ENCODE data around the gene USE1. TPM values are rescaled to one million over a fixed set of nuclear protein-coding genes. Genes with fewer than 3 reads are reported as not detected.

Gene USE1
- polyA plus RNA-seq, 3 donors, result 21.6 to 33.7 (median 30.9) TPM

DNA sequence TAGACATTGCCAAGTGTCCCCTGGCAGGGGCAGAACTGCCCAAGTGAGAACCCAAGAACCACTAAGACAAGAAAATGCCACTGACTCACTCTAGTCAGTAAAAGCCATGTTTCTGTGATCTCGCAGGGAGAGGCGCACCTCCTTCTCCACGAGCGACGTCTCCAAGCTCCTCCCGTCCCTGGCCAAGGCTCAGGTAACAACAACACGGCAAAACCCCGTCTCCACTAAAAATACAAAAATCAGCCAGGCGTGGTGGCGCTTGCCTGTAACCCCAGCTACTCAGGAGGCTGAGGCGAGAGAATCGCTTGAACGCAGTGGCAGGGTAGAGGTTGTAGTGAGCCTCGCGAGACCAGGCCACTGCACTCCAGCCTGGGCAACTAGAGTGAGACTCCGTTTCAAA lies 17.5 kb upstream of the USE1 start:
- DNase-seq (ENCODE audit: extremely low read depth in 1 of 11, low read depth in 9 of 11, low spot score in 4 of 11), result no peak

DNA sequence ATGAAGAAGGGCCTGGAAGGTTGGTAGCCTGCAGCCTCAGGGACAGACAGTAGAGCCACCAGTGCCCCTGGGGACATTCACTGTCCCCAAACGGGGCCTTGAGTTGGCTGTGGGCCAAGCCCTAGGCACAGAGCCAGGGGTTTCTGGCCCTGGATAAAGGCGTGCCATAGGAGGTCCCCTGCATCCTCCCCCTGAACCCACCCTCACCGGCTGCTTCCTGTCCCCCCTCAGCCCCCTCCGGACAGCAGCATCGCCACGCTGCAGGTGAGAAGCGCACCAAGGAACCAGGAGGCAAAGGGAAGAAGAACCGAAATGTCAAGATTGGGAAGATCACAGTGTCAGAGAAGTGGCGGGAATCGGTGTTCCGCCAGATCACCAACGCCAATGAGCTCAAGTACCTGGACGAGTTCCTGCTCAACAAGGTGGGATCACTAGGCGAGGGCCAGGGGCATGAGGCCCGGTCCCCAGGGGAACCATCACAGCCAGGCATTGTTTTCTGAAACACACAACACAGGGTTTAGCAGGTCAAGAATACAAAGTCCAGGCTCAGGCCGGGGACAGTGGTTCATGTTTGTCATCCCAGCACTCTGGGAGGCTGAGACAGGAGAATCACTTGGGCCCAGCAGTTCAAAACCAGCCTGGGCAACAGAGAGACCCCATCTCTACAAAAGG lies 14.6 kb upstream of the USE1 start:
- no peak for DNase-seq (ENCODE audit: extremely low read depth in 1 of 11, low read depth in 9 of 11, low spot score in 4 of 11)

DNA sequence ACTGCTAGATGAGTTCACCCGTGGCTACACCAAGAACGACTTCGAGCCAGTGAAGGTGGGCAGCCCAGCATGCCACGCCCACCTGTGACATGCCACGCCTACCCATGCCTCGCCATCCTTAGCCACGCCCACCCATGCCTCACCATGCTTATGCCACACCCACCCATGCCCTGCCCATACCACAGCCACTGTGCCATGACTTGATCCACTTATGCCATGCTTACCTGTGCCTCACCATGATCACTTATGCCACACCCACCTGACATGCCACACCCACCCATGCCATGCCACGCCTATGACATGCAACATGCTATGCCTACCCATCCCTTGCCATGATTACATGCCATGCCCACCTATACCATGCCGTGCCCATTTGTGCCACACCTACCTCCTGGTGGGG lies 12.9 kb upstream of the USE1 start:
- DNase-seq (ENCODE audit: extremely low read depth in 1 of 11, low read depth in 9 of 11, low spot score in 4 of 11), result no peak

DNA sequence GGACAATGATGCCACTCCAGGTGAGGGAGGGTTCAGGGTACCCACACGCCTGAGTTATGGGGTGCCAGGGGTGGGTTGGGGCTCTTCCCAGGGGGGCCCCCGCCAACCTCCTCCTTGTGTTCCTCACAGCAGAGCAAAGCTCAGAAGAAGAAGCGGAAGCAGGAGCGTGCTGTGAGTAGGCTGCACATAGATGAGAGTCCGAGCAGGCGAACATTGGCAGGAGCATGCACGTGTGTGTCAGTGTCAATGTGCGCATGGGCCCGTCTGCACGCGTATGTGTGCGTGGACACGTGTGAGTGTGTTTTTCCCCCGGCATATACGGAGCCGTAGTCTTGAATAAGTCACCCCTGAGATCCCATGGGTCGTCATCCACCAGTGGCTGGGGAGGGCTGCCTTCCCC lies 12.4 kb upstream of the USE1 start:
- DNase-seq (ENCODE audit: extremely low read depth in 1 of 11, low read depth in 9 of 11, low spot score in 4 of 11), result no peak

DNA sequence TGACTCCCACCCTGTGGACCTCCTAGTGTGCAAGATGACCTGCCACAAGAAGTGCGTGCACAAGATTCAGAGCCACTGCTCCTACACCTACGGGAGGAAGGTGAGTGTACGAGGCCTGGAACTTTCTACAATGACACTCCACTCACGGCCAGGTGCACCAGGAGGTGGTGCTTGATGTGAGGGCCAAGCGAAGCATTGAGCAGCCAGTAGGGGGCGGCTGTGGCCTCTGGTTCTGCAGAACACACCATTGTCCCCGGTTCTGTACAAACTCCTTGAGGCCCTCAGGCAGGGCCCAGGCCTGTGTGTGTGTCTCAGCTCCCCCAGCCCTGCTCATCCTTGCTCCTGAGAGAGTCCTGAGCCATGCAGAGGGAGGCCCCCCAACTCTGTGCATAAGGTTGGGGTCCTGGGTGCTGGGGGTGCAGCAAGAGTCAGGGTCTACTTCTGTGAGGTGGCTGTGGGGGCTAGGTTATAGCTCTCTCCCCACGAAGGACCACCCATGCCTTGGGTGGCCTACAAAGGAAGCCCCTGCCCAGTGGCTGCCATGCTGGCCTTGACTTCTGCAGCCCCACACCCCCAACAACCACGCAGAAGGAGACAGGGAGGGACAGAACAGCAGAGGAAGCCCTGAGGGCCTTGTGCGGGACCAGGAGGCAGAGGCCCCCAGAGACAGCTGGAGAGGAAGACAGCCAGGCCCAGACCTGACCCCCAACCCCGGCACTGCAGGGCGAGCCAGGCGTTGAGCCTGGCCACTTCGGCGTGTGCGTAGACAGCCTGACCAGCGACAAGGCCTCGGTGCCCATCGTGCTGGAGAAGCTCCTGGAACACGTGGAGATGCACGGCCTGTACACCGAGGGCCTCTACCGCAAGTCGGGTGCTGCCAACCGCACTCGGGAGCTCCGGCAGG lies 9.7 kb upstream of the USE1 start:
- peak in 3 of 11 donors; percentile 25 to 33 (median 31) for DNase-seq (ENCODE audit: extremely low read depth in 1 of 11, low read depth in 9 of 11, low spot score in 4 of 11)

DNA sequence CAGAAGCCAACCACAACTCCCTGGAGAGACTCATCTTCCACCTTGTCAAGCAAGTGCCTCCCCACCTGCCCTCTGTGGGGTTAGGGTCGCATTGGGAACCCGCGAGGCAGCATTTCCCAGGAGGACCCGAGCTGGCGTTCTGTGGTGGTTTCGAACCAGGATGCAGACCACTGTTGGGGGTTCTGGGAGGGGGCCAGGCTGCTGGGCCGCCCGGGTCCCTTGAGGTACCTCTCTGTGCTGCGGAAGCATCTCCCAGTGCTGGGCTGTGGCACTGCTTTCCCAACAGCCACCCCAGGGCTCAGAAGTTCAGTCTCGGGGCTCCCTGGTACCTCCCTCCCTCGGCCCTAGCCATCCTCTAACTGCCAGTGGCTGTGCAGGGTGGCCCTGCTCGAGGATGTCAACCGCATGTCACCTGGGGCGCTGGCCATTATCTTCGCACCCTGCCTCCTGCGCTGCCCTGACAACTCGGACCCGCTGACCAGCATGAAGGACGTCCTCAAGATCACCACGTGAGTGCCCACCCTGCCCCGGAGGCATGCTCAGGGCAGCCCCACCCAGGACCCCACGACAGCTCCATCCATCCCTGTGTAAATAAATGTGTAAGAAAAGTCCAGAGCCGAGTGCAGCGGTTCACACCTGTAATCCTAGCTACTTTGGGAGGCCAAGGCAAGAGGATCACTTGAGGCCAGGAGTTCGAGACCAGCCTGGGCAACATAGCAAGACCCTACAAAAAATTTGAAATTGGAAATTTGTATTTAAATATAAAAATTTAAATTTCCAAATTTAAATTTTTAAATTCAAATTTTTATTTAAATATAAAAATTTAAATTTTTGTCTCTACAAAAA lies 8.2 kb upstream of the USE1 start:
- no peak for DNase-seq (ENCODE audit: extremely low read depth in 1 of 11, low read depth in 9 of 11, low spot score in 4 of 11)

DNA sequence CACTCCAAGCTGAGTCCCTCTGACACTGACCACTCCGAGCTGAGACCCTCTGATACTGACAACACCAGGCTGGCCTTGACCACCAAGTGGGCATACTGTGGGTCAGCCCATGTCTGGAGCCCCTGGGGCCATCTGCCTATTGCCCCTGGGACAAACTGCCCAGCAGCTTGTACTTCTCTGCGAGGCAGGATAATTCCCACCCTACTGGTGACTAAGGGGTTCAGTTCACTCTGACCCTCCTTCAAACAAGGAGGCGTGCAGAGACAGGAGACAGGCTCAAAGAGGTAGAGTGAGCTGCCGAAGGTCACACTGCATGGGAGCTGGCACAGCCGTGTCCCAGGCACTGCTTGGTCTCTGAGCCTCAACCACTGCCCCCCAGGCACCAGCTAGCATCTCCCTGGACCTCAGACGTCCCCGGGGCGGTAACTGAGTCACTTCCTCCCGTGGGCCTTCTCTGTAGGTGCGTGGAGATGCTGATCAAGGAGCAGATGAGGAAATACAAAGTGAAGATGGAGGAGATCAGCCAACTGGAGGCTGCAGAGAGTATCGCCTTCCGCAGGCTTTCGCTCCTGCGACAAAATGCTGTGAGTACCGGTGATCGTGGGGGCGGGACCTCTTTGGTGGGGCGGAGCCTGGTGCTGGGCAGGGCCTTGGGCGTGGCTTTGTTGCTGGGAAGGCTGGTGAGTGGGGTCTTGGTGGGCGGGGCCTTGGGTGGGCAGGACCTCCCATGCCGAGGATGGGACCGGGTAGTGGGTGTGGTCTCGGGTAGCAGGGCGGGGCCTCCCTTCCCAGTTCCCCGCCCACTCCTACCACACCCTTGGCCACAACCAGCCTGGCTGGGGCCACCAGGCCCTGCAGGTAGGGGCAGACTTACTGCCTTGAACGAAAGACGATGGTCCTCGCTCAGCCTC lies 5.8 kb upstream of the USE1 start:
- DNase-seq (ENCODE audit: extremely low read depth in 1 of 11, low read depth in 9 of 11, low spot score in 4 of 11), result no peak

DNA sequence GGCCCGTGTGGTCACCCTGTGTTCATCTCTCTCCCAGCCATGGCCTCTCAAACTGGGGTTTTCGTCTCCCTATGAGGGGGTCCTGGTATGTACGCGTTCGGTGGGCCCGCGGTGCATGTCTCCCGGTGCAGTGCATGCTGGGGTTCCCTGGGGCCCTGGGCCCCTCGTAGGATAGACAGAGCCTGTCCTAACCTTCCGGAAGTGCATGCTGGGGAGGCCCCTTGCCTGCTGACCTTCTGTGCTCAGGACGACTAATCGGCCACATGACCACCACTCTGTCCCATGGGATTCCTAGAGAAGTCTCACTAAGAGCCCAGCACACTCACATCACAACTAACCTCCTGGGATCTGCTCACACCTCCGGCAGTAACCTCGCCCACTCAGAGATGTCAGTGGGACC lies 4.9 kb upstream of the USE1 start:
- no peak for DNase-seq (ENCODE audit: extremely low read depth in 1 of 11, low read depth in 9 of 11, low spot score in 4 of 11)

DNA sequence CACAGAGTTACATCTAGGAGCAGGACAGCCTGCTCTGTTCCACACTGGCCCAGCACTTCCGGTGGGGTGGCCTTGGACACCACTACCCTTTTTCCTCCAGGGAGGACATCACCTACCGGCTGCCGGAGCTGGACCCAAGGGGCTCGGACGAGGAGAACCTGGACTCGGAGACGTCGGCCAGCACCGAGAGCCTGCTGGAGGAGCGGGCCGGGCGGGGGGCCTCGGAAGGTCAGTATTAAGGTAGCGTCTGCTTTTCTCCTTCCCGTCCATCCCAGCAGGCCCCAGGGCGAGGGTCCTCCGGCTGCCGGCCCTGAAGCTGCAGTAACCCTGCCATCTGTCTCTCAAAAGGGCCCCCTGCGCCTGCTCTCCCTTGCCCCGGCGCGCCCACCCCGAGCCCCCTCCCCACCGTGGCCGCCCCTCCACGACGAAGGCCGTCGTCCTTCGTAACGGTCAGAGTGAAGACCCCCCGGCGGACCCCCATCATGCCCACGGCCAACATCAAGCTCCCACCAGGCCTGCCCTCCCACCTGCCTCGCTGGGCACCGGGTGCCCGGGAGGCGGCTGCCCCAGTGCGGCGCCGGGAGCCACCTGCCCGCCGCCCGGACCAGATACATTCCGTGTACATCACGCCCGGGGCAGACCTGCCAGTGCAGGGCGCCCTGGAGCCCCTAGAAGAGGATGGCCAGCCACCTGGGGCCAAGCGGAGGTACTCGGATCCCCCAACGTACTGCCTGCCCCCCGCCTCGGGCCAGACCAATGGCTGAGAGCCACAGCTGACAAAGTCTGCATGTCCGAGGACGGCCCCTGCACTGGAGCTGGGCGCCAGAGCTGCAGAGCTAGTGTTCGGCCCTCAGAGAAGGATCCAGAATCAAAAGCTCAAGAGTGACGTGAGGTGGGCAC lies 3.4 kb upstream of the USE1 start:
- DNase-seq (ENCODE audit: extremely low read depth in 1 of 11, low read depth in 9 of 11, low spot score in 4 of 11), result no peak

DNA sequence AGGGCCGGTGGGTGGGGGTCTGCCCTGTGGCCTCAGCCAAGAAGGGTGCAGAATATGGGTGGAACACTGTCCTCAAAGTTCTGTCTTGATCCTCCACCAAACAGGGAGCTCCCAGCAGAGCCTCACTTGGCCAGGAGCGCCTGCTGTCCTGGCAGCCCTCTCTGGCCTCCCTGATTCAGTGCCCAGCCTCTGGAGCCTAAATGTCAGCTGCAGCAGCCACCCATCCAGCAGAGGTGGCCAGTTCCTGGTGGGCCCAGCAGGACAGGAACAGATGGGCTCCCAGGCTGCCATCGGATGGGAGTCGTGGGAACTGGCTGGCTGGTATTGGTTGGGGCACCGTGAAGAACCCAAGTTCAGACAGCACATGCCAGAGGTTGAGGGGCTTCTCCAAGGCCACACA lies 1.8 kb upstream of the USE1 start:
- DNase-seq (ENCODE audit: extremely low read depth in 1 of 11, low read depth in 9 of 11, low spot score in 4 of 11), result no peak

DNA sequence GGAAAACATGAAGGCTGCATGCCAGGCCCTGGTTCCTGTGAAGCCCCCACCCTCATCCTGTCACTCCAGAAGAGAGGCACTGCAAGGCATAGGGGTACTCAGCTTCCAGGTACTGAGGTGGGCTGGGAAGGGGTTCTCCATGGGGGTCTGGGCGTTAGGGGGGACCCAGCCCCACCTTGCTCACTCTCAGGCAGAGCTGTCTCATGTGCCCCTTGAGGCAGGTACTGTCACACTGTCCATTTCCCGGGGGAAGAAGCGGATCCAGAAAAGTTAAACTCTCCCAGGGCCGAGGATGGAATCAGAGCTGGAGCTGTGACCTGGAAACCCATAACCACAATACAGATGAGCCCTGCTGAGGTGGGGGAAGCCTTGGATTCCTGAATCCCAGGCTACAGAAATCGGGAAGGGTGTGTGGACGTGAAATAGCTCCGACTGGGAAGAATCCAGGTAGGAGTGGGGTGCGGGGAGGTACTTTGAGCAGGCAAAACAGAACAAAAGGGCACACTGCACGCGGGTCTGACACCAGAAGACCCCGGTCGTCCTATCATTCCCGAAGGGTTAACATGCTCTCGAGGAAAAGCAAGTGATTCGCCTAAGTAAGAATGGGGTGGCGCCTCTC lies 540 bp upstream of the USE1 start:
- DNase-seq (ENCODE audit: extremely low read depth in 1 of 11, low read depth in 9 of 11, low spot score in 4 of 11), result no peak

DNA sequence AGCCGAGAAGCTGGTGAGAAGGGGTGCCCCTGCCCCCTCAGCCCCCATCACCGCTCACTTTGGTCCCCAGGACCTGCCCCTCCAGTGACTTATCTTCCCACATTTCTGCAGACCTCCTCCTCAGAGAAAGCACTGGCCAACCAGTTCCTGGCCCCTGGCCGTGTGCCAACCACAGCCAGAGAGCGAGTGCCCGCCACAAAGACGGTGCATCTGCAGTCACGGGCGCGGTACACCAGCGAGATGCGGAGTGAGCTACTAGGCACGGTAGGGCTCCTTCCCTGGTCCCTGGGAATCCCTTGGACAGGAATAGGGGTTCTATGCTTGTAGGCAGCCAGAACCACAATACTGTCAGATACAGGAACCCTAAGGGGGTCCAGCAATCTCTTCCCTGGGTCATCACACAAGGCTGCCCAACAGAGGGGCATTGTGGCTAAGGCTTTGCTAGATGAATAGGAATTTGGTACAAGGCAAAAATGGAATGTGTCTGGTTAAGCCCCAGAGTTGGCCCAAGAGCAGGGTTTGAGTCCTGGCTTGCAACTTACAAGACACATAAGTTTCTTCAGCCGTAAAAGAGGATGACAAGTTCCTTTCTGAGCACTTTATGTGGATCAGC lies 1.0 kb downstream of the USE1 start:
- no peak for DNase-seq (ENCODE audit: extremely low read depth in 1 of 11, low read depth in 9 of 11, low spot score in 4 of 11)

DNA sequence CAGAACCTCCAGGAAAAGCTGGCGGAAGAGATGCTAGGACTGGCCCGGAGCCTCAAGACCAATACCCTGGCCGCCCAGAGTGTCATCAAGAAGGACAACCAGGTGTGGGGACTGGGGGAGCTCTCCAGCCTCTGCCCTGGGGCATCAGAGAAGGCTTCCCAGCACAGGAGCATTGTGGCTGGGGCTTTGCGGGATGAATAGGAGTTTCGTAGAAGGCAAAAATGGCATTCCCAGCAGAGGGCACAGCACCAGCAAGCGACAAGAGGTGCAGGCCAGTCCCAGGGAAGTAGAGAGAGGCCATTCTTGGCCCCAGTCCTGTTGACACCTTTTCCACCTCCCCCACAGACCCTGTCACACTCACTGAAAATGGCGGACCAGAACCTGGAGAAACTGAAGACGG lies 4.1 kb downstream of the USE1 start:
- no peak for DNase-seq (ENCODE audit: extremely low read depth in 1 of 11, low read depth in 9 of 11, low spot score in 4 of 11)

DNA sequence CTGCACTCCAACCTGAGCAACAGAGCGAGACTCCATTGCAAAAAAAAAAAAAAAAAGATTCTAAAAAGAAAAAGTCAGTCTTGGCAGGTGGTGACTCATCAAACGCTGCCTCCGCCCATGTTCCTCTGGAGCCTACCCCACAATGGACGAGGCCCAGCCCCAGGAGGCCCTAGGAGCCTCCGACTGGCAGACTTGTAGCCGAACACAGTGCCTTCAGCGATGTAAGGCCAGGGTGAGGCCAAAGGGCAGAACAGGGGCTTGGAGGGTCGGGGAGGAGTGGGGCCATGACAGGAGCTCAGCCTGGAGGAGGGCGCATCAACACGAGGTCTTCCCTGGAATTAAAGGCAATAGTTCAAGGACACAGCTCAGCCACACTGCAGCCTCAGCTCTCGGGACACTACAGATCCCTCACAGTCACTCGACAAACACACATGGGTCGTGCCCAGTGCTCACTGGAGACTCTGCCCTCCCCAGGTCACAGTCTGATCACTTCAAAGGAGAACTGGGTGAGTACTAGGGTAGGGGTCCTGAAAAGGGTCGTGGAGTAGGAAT lies 5.1 kb downstream of the USE1 start:
- no peak for DNase-seq (ENCODE audit: extremely low read depth in 1 of 11, low read depth in 9 of 11, low spot score in 4 of 11)

DNA sequence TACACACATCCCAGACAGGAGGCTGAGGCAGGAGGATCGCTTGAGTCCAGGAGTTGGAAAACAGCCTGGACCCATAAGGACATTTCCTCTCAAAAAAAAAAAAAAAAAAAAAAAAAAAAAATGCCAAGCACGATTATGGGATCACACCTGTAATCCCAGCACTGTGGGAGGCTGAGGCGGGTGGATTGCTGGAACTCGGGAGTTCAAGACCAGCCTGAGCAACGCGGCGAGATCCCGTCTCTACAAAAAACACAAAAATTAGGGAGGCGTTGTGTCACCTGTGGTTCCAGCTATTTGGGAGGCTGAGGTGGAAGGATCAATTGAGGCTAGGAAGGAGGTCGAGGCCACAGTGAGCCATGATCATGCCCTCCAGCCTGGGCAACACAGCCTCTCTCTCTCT lies 9.9 kb downstream of the USE1 start:
- DNase-seq (ENCODE audit: extremely low read depth in 1 of 11, low read depth in 9 of 11, low spot score in 4 of 11), result no peak

DNA sequence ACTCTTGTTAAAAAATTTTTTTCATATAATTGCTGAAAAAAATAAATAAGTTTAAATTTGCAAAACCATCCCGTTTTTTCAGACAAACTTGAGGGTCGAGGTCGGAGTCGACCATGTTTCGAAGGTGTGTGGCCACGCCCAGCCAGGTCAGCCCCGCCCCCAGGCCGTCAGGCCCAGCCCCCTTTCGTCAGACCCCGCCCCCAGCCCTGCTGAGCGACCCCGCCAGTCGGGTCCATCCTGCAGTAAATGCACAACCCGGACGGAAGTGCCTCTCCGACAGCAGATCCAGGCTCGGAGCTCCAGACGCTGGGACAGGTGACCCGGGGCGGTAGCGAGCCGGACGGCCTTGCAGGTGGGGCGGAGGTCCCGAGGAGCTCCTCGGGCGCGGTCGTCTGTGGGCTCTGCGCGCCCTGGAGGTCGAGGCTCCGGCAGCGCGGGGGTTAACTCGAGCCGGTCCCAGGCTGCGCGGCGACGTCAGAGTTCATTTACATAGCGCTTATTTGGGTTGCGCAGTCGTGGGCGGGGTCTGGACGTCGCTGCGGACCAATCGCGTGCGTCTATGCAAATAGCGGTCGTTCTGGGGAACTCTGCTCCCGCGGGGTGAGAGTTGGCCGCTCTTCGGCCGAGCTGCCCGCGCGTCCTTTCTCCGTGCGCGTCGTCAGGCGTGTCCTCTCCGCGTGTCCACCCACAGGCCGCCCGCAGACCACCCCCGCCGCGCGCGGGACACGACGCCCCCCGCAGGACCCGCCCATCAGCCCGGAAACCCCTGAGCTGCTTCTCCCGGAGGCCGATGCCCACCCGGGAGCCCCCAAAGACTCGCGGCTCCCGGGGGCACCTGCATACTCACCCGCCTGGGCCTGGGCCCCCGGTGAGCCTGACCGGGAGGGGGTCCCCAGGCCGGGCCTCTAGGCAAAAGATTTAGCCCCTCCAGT lies 11.1 kb downstream of the USE1 start, which contains the start of gene OCEL1:
Gene OCEL1 (plus strand): TSS at position 225 of the 932 bp plus-strand sequence. CDS start 22 bp downstream, at position 247.
- DNase-seq (ENCODE audit: extremely low read depth in 1 of 11, low read depth in 9 of 11, low spot score in 4 of 11), result peak; percentile 90 to 98 (median 96)

All from renal cortex interstitium (tissue), 11 donors.